DND-41 (cell line): ENCODE measurements around the gene TBCD.

Experiments
- EZH2 ChIP-seq: IDR thresholded peaks from 3 replicates; pipeline ENCODE4 v1.6.1; 2012; ENCODE audit warnings: borderline replicate concordance, low read depth, mild to moderate bottlenecking, moderate library complexity, low read length, inconsistent platforms; ENCODE audit not compliant: severe bottlenecking
- TF ChIP-seq, protein P1 (sequence below): IDR thresholded peaks from 2 replicates; pipeline ENCODE4 v1.5.1; 2012; ENCODE audit warnings: borderline replicate concordance, low read length, moderate library complexity, mild to moderate bottlenecking; ENCODE audit not compliant: poor library complexity, severe bottlenecking; ENCODE audit errors: extremely low read depth

GRCh38 chr17:82878527-82878926, 126.7 kb downstream of the TBCD start:
- TF ChIP-seq, protein P1, sequence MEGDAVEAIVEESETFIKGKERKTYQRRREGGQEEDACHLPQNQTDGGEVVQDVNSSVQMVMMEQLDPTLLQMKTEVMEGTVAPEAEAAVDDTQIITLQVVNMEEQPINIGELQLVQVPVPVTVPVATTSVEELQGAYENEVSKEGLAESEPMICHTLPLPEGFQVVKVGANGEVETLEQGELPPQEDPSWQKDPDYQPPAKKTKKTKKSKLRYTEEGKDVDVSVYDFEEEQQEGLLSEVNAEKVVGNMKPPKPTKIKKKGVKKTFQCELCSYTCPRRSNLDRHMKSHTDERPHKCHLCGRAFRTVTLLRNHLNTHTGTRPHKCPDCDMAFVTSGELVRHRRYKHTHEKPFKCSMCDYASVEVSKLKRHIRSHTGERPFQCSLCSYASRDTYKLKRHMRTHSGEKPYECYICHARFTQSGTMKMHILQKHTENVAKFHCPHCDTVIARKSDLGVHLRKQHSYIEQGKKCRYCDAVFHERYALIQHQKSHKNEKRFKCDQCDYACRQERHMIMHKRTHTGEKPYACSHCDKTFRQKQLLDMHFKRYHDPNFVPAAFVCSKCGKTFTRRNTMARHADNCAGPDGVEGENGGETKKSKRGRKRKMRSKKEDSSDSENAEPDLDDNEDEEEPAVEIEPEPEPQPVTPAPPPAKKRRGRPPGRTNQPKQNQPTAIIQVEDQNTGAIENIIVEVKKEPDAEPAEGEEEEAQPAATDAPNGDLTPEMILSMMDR = no peak
- no peak for TF ChIP-seq EZH2
